GM23338 (cell line): ENCODE results near the gene SNORC. TPM values are rescaled to one million over a fixed set of nuclear protein-coding genes. Genes with fewer than 3 reads are reported as not detected.

Experiments used
- ATAC-seq: fragments of 200-7000 bp; cut with Tn5 transposase; 3 replicates; pipeline ENCODE4 v1.9.1; 2020
- DNase-seq: peaks from one replicate; pipeline ENCODE4 v3.0.0-alpha.2; 2015; ENCODE audit warnings: low spot score
- H2AFZ ChIP-seq: fragments of 200-600 bp; sonication (generic); 2 replicates; pipeline ENCODE4 v1.8.0; 2016; ENCODE audit warnings: antibody characterized with exemption, mild to moderate bottlenecking, moderate library complexity
- H3F3A ChIP-seq: fragments of 200-600 bp; sonication (generic); replicated peaks from 2 replicates; pipeline ENCODE4 v1.8.0; 2017; ENCODE audit warnings: antibody characterized with exemption, mixed run types, low read depth
- H3K27ac ChIP-seq: fragments of 200-600 bp; sonication (generic); 2 replicates; pipeline ENCODE4 v1.6.1; 2016; ENCODE audit warnings: low read depth
- H3K27me3 ChIP-seq: fragments of 200-600 bp; sonication (generic); 2 replicates; pipeline ENCODE4 v1.8.0; 2016; ENCODE audit warnings: mild to moderate bottlenecking, mixed run types, moderate library complexity; ENCODE audit not compliant: insufficient read depth
- H3K36me3 ChIP-seq: fragments of 200-600 bp; sonication (generic); 2 replicates; pipeline ENCODE4 v1.8.0; 2016; ENCODE audit warnings: mild to moderate bottlenecking; ENCODE audit not compliant: insufficient read depth
- H3K4me1 ChIP-seq: fragments of 200-600 bp; sonication (generic); 2 replicates; pipeline ENCODE4 v1.8.0; 2016; ENCODE audit warnings: mild to moderate bottlenecking, moderate library complexity; ENCODE audit not compliant: insufficient read depth
- H3K4me2 ChIP-seq: fragments of 200-600 bp; sonication (generic); 2 replicates; pipeline ENCODE4 v1.7.1; 2017; ENCODE audit warnings: mixed run types
- H3K4me3 ChIP-seq: fragments of 200-600 bp; sonication (generic); 2 replicates; pipeline ENCODE4 v1.6.1; 2016; ENCODE audit warnings: mixed run types
- H3K79me2 ChIP-seq: fragments of 200-600 bp; sonication (generic); replicated peaks from 2 replicates; pipeline ENCODE4 v1.8.0; 2017; ENCODE audit warnings: mild to moderate bottlenecking; ENCODE audit not compliant: insufficient read depth
- H3K9me2 ChIP-seq: fragments of 200-600 bp; sonication (generic); 2 replicates; pipeline ENCODE4 v1.8.0; 2017; ENCODE audit not compliant: insufficient read depth
- H4K20me1 ChIP-seq: fragments of 200-600 bp; sonication (generic); replicated peaks from 2 replicates; pipeline ENCODE4 v1.8.0; 2017; ENCODE audit warnings: mild to moderate bottlenecking; ENCODE audit not compliant: insufficient read depth
- H3K27ac Mint-ChIP-seq: 2 replicates; pipeline ENCODE4 v1.8.0; 2020; ENCODE audit warnings: inconsistent platforms, mild to moderate bottlenecking, moderate library complexity, mixed read lengths
- H3K27me3 Mint-ChIP-seq: 3 replicates; pipeline ENCODE4 v1.8.0; 2022; ENCODE audit warnings: low read depth, mild to moderate bottlenecking, moderate library complexity, mixed read lengths, inconsistent platforms; ENCODE audit not compliant: insufficient read depth, poor library complexity
- H3K36me3 Mint-ChIP-seq: 3 replicates; pipeline ENCODE4 v1.8.0; 2021; ENCODE audit warnings: low read depth, mild to moderate bottlenecking, inconsistent platforms, moderate library complexity, mixed read lengths
- H3K4me1 Mint-ChIP-seq: 3 replicates; pipeline ENCODE4 v1.8.0; 2020; ENCODE audit warnings: mild to moderate bottlenecking, inconsistent platforms, mixed read lengths
- H3K4me3 Mint-ChIP-seq: 3 replicates; pipeline ENCODE4 v1.8.0; 2021; ENCODE audit warnings: moderate library complexity, mild to moderate bottlenecking, inconsistent platforms, mixed read lengths
- H3K9me3 Mint-ChIP-seq: 3 replicates; pipeline ENCODE4 v1.8.0; 2020; ENCODE audit warnings: moderate library complexity, mild to moderate bottlenecking, inconsistent platforms, mixed read lengths
- CREB1 ChIP-seq: fragments of 250-450 bp; sonication (Bioruptor Pico); IDR thresholded peaks from 2 replicates; pipeline ENCODE4 v1.5.0; 2020; ENCODE audit warnings: low read depth, mild to moderate bottlenecking, moderate library complexity
- EZH2phosphoT487 ChIP-seq: fragments of 200-600 bp; sonication (generic); IDR thresholded peaks from one replicate; pipeline ENCODE4 v1.8.1; 2018; ENCODE audit warnings: antibody characterized with exemption; ENCODE audit not compliant: unreplicated experiment
- JUNB ChIP-seq: IDR thresholded peaks from one replicate; pipeline ENCODE4 v1.6.1; 2016; ENCODE audit warnings: antibody characterized with exemption; ENCODE audit not compliant: unreplicated experiment
- NANOG ChIP-seq: IDR thresholded peaks from 2 replicates; pipeline ENCODE4 v1.6.1; 2016; ENCODE audit warnings: antibody characterized with exemption, borderline replicate concordance
- POLR2AphosphoS5 ChIP-seq: IDR thresholded peaks from 2 replicates; pipeline ENCODE4 v1.6.1; 2016; ENCODE audit warnings: antibody characterized with exemption, low read depth
- REST ChIP-seq: IDR thresholded peaks from one replicate; pipeline ENCODE4 v1.6.1; 2018; ENCODE audit warnings: antibody characterized with exemption; ENCODE audit not compliant: unreplicated experiment
- STAT1 ChIP-seq: IDR thresholded peaks from one replicate; pipeline ENCODE4 v1.6.1; 2016; ENCODE audit warnings: antibody characterized with exemption; ENCODE audit not compliant: unreplicated experiment
- ZNF114 ChIP-seq: fragments of 250-450 bp; sonication (Bioruptor Pico); IDR thresholded peaks from 2 replicates; pipeline ENCODE4 v1.5.0; 2020; ENCODE audit warnings: mild to moderate bottlenecking, moderate library complexity
- ZNF331 ChIP-seq: fragments of 250-450 bp; sonication (Bioruptor Pico); IDR thresholded peaks from 2 replicates; pipeline ENCODE4 v1.5.0; 2020; ENCODE audit warnings: low read depth, mild to moderate bottlenecking, moderate library complexity
- ZNF462 ChIP-seq: fragments of 250-450 bp; sonication (Bioruptor Pico); IDR thresholded peaks from 2 replicates; pipeline ENCODE4 v1.5.0; 2020; ENCODE audit warnings: mild to moderate bottlenecking, moderate library complexity
- polyA plus RNA-seq: library from polyadenylated mRNA; unstranded; fragments of >200 nt; fragmentation: Nextera tagmentation; extraction: Ambion mirVana; gene quantifications from 2 replicates; pipeline ENCODE4 v1.2.1, GENCODE V29; 2016
- total RNA-seq: library from RNA; depleted of rRNA; stranded (reverse); fragments of >200 nt; shearing (Covaris generic); gene quantifications from 2 replicates; pipeline ENCODE4 v1.2.3, GENCODE V29; 2014
- TF ChIP-seq, protein P1 (sequence below): IDR thresholded peaks from 2 replicates; pipeline ENCODE4 v1.6.1; 2016; ENCODE audit warnings: antibody characterized with exemption

SNORC gene
- total and polyA plus RNA-seq, 2 experiments from 2014 or later: 0.80 to 1.6 TPM

- no peak for TF ChIP-seq ZNF462
- TF ChIP-seq REST: no peak
These were observed 22.2 kb downstream of the SNORC start (continued) for GRCh38 chr2:232892221-232892620.

GRCh38 chr2:232892843-232893242, 22.8 kb downstream of the SNORC start:
- Histone ChIP-seq H2AFZ (no peak overlapping the region), H3K4me2 (no peak overlapping the region), H3K4me1 (peaks cover 3% of the 10 kb centered on the region; the same call in 1 of the 2 replicates), H3K27ac (no peak overlapping the region), H3K79me2 (no peaks in the 10 kb centered on the region), H3K36me3 (no peaks in the 10 kb centered on the region), H3K9me2 (no peaks in the 10 kb centered on the region), H4K20me1 (no peaks in the 10 kb centered on the region), H3K4me3 (no peak overlapping the region), H3F3A (no peaks in the 10 kb centered on the region; the same call in 1 of the 2 replicates), H3K27me3 (no peaks in the 10 kb centered on the region)
- no peak overlapping the region for H3K4me3 Mint-ChIP-seq
- no peak overlapping the region for H3K27ac Mint-ChIP-seq
- H3K9me3 Mint-ChIP-seq: no peaks in the 10 kb centered on the region; the same call in 2 of the 3 replicates
- peaks cover 8% of the 10 kb centered on the region for H3K27me3 Mint-ChIP-seq
- TF ChIP-seq, protein P1, sequence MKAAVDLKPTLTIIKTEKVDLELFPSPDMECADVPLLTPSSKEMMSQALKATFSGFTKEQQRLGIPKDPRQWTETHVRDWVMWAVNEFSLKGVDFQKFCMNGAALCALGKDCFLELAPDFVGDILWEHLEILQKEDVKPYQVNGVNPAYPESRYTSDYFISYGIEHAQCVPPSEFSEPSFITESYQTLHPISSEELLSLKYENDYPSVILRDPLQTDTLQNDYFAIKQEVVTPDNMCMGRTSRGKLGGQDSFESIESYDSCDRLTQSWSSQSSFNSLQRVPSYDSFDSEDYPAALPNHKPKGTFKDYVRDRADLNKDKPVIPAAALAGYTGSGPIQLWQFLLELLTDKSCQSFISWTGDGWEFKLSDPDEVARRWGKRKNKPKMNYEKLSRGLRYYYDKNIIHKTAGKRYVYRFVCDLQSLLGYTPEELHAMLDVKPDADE: no peak
- TF ChIP-seq ZNF114 (CRISPR knock-in tag) (no peak), STAT1 (no peak), CREB1 (CRISPR knock-in tag) (no peak), EZH2phosphoT487 (no peak), POLR2AphosphoS5 (no peak), ZNF331 (no peak), NANOG (no peak), JUNB (no peak)
- no peak for DNase-seq
- no peak for ATAC-seq
- H3K4me1 Mint-ChIP-seq: peaks cover 27% of the 10 kb centered on the region
- no peaks in the 10 kb centered on the region; the same call in 2 of the 3 replicates for H3K36me3 Mint-ChIP-seq
